ENCODE measurements around the gene DPF3. TPM values are rescaled to one million over a fixed set of nuclear protein-coding genes. Genes with fewer than 3 reads are reported as not detected.

DPF3 gene
- total RNA-seq, 2 experiments from 2014 or later: 0.27 to 0.31 TPM

DNA sequence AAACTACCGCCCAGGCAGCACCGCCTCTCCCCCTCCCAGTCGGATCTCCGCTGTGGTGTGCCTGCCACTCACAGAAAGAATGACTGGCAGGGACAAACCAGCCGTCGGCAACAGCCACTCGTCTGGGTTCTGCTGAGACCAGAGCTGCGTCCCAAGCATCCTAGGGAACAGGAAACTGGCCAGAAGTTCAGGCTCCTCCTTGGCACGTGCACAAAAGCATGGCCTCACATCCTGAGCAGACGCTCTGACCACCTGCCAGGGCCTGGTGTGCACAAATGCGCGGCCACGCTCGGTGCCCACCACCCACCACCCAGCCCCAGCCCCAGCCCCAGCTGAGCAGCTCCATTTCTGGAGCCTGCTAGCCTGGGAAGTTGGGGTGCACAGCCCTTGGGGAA, 214.8 kb downstream of the DPF3 start:
- Histone ChIP-seq H3K4me3 (ENCODE audit: low read length) (no peak overlapping the region), H3K27ac (ENCODE audit: low read depth in 1 of 2, low read length in 2 of 2) (no peak overlapping the region), H3K9me3 (ENCODE audit: control insufficient read depth in 1 of 2, insufficient read depth in 1 of 2, low read length in 2 of 2) (no peaks in the 10 kb centered on the region), H3K36me3 (ENCODE audit: insufficient read depth, low read length) (no peaks in the 10 kb centered on the region), H3K4me1 (ENCODE audit: insufficient read depth, low read length) (no peaks in the 10 kb centered on the region), H3K27me3 (ENCODE audit: control insufficient read depth in 1 of 2, insufficient read depth in 2 of 2, low read length in 2 of 2) (no peaks in the 10 kb centered on the region)
- POLR2A ChIA-PET: no interaction called here
- Mint-ChIP-seq H3K27ac (no peak overlapping the region), H3K4me3 (no peak overlapping the region), H3K36me3 (ENCODE audit: low read depth) (no peaks in the 10 kb centered on the region), H3K27me3 (no peaks in the 10 kb centered on the region), H3K9me3 (no peaks in the 10 kb centered on the region), H3K4me1 (ENCODE audit: low read depth) (no peaks in the 10 kb centered on the region)
- intact Hi-C loops (cut with DNase I, micrococcal nuclease): no loop called here
- DNase-seq (no peak), ATAC-seq (ENCODE audit: poor library complexity) (no peak)
- CTCF ChIA-PET: no interaction called here
- TF ChIP-seq, protein P1, sequence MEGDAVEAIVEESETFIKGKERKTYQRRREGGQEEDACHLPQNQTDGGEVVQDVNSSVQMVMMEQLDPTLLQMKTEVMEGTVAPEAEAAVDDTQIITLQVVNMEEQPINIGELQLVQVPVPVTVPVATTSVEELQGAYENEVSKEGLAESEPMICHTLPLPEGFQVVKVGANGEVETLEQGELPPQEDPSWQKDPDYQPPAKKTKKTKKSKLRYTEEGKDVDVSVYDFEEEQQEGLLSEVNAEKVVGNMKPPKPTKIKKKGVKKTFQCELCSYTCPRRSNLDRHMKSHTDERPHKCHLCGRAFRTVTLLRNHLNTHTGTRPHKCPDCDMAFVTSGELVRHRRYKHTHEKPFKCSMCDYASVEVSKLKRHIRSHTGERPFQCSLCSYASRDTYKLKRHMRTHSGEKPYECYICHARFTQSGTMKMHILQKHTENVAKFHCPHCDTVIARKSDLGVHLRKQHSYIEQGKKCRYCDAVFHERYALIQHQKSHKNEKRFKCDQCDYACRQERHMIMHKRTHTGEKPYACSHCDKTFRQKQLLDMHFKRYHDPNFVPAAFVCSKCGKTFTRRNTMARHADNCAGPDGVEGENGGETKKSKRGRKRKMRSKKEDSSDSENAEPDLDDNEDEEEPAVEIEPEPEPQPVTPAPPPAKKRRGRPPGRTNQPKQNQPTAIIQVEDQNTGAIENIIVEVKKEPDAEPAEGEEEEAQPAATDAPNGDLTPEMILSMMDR (IDR thresholded peaks at IDR 0.05): no peak

DNA sequence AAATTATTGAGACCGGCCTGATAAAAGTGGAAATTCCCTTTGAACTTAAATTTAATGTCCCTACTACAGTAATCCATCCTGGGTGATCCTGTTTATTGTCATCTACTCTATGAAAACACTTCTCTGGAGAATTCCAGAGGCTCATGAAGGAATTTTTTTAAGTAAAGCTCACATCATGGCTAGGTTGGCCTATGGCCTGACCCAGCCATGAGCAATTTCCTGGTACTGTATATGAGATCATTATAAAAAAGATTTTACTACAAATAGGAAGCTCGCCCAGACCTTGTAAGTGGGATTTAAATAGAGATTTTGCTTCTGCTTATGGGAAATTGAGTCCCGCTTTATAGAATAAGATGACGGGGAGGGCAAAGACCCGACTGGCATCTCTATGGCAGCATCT, 215.5 kb downstream of the DPF3 start:
- intact Hi-C loops (cut with DNase I, micrococcal nuclease): no loop called here
- Mint-ChIP-seq H3K36me3 (ENCODE audit: low read depth) (no peaks in the 10 kb centered on the region), H3K27me3 (no peaks in the 10 kb centered on the region), H3K27ac (no peak overlapping the region), H3K4me1 (ENCODE audit: low read depth) (no peaks in the 10 kb centered on the region), H3K4me3 (no peak overlapping the region), H3K9me3 (no peaks in the 10 kb centered on the region)
- Histone ChIP-seq H3K27me3 (ENCODE audit: control insufficient read depth in 1 of 2, insufficient read depth in 2 of 2, low read length in 2 of 2) (no peaks in the 10 kb centered on the region), H3K27ac (ENCODE audit: low read depth in 1 of 2, low read length in 2 of 2) (no peak overlapping the region), H3K36me3 (ENCODE audit: insufficient read depth, low read length) (no peaks in the 10 kb centered on the region), H3K9me3 (ENCODE audit: control insufficient read depth in 1 of 2, insufficient read depth in 1 of 2, low read length in 2 of 2) (no peaks in the 10 kb centered on the region), H3K4me3 (ENCODE audit: low read length) (no peak overlapping the region), H3K4me1 (ENCODE audit: insufficient read depth, low read length) (no peaks in the 10 kb centered on the region)
- DNase-seq (no peak), ATAC-seq (ENCODE audit: poor library complexity) (no peak)
- CTCF ChIA-PET: no interaction called here
- POLR2A ChIA-PET: no interaction called here
- TF ChIP-seq, protein P1 (IDR thresholded peaks at IDR 0.05): no peak

GRCh38 chr14:72677664-72678063, 216.2 kb downstream of the DPF3 start:
- POLR2A ChIA-PET: no interaction called here
- no peaks in the 10 kb centered on the region for H3K36me3 ChIP-seq (ENCODE audit: insufficient read depth, low read length)
- intact Hi-C loops (cut with DNase I, micrococcal nuclease): no loop called here
- H3K27me3 ChIP-seq (ENCODE audit: control insufficient read depth in 1 of 2, insufficient read depth in 2 of 2, low read length in 2 of 2): no peaks in the 10 kb centered on the region
- no peak overlapping the region for H3K4me3 ChIP-seq (ENCODE audit: low read length)
- Mint-ChIP-seq H3K27ac (no peak overlapping the region), H3K36me3 (ENCODE audit: low read depth) (no peaks in the 10 kb centered on the region), H3K4me1 (ENCODE audit: low read depth) (no peaks in the 10 kb centered on the region), H3K9me3 (no peaks in the 10 kb centered on the region), H3K27me3 (no peaks in the 10 kb centered on the region), H3K4me3 (no peak overlapping the region)
- ATAC-seq (ENCODE audit: poor library complexity) (no peak), DNase-seq (no peak)
- H3K4me1 ChIP-seq (ENCODE audit: insufficient read depth, low read length): no peaks in the 10 kb centered on the region
- TF ChIP-seq, protein P1 (IDR thresholded peaks at IDR 0.05): no peak
- no peak overlapping the region for H3K27ac ChIP-seq (ENCODE audit: low read depth in 1 of 2, low read length in 2 of 2)
- CTCF ChIA-PET: no interaction called here
- H3K9me3 ChIP-seq (ENCODE audit: control insufficient read depth in 1 of 2, insufficient read depth in 1 of 2, low read length in 2 of 2): no peaks in the 10 kb centered on the region
